ENCODE data around the gene ZBTB5.

DNA sequence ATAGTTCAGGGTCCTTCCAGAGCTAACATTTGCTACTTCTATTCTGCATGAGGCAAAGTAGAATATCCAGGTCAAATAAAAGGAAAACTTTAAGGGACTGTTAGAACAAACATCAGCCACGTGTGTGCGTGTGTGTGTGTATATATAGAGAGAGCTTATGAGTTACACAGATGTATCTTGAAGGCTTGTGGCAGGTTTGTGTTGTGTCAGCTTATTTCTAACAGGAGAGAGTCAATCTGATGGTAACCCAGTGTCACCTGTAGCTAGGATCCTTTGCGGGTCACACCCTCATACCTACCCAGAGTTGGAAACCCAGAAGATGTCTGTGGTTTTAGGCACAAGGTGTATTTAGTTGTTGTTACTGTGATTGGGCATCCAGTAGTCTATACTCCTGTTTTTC, 33.2 kb upstream of the ZBTB5 start:
- TF ChIP-seq EZH2 (IDR thresholded peaks at IDR 0.05; ENCODE audit: low read length, unreplicated experiment) (no peak), EZH2phosphoT487 (IDR thresholded peaks at IDR 0.05; ENCODE audit: borderline replicate concordance, low read length) (no peak)
- TF ChIP-seq, protein P1, sequence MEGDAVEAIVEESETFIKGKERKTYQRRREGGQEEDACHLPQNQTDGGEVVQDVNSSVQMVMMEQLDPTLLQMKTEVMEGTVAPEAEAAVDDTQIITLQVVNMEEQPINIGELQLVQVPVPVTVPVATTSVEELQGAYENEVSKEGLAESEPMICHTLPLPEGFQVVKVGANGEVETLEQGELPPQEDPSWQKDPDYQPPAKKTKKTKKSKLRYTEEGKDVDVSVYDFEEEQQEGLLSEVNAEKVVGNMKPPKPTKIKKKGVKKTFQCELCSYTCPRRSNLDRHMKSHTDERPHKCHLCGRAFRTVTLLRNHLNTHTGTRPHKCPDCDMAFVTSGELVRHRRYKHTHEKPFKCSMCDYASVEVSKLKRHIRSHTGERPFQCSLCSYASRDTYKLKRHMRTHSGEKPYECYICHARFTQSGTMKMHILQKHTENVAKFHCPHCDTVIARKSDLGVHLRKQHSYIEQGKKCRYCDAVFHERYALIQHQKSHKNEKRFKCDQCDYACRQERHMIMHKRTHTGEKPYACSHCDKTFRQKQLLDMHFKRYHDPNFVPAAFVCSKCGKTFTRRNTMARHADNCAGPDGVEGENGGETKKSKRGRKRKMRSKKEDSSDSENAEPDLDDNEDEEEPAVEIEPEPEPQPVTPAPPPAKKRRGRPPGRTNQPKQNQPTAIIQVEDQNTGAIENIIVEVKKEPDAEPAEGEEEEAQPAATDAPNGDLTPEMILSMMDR (conservative IDR thresholded peaks at IDR 0.05; ENCODE audit: low read depth, low read length), result no peak

All from PC-3 (cell line).